CD4-positive, alpha-beta T cell treated with Interleukin-15 for 4 hours (primary cell): ENCODE results near the gene OSBPL8.

Source experiments
- DNase-seq: peaks from one replicate; pipeline ENCODE4 v3.0.0-alpha.2; 2020; ENCODE audit warnings: low spot score

OSBPL8 gene

GRCh38 chr12:76470028-76470939 is 89.3 kb downstream of the OSBPL8 start:
- DNase-seq: peak; percentile 41

DNA sequence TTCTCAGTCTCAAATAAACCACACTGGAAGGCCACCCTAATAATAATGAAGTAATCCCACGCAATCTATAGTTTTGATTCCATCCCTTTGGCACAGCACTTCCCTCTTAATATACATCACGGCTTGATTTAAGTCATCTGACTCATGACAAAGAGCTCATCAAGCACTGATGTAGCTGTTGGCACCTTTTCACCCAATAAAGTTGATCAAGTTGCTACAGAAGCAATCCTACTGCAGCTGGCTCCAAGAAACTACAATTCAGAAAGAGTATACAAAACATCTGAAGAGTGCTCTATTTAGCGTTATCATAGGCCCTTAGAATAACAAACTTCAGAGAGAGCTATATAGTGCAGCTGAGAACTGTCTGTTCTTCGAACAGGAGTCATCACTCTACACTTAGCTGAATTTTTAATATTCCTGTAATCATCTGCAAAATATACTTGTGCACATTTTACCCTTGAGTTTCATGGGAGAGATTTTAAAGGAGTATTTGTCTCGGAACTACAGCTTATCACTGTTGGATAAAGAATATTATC is 94.9 kb downstream of the OSBPL8 start:
- no peak for DNase-seq

GRCh38 chr12:76462668-76463224 is 96.8 kb downstream of the OSBPL8 start:
- DNase-seq: no peak

- no peak for DNase-seq
Measured at GRCh38 chr12:76460807-76461206, 98.8 kb downstream of the OSBPL8 start.

DNA sequence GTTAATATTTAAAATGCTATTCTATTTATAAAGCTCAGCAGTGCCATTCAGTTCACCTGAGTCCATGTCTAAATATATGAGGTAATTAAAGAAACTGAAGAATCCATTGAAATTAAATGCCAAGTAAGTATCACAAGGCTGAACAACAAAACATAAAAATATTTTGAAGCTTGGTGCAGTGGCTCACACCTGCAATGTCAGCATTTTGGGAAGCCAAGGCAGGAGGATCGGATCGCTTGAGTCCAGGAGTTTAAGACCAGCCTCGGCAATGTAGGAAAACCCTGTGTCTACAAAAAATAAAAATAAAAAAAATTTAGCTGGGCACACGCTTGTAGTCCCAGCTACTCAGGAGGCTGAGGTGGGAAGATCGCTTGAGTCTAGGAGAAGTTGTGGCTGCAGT is 101.8 kb downstream of the OSBPL8 start:
- DNase-seq: no peak

- DNase-seq: peak; percentile 20
Measured at GRCh38 chr12:76457010-76457409, 102.6 kb downstream of the OSBPL8 start.

DNA sequence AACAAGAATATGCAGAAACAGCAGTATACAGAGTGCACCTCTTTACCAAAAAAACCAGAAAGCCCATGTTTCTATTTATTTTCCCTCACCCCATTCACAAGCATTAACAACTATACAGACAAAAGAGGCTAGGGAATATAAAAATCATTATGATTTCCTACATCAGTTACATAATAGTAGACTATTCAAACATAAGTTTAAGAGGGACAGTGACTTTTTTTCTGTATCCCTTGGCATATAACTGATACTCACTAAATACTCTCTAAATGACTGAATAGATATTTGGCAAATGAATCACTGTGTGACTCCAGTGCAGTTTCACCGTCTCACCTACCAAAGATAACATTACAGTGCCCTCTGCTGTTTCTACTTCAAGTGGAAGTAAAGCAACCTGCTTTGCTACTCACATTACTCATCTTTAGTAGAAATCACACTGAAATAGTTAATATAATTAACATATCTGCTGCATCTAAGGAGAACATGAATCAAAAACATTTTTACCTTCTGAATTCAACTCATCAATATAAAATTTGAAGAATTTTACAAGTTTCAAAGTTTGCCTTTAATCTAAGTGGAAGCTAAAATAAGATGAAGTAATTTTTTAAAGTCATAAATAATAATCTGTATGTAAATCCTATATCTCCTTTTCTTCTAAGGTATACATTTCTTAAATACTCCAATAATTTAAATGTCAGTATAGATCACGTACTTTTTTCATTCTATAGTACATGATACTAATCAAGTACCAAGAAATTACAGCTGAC is 103.8 kb downstream of the OSBPL8 start:
- DNase-seq: peak; percentile 73

DNA sequence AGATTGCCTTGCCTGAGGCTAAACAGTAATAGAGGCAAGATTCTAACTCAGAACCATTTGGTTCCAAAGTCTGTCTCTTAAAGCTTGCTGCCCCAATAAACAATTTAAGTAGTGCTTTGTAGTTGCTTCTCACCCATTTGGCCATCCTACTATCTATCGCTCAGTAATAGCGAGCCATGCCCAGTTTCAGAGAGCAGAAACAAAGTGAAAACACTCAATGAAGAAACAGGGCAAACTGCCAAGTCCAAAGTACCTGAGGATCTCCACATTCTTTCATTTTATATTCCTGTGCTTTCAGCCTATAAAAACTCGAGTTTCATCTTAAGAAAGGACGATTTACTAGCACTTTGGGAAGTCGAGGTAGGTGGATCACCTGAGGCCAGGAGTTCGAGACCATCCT is 108.0 kb downstream of the OSBPL8 start:
- no peak for DNase-seq

GRCh38 chr12:76450690-76451089 is 108.9 kb downstream of the OSBPL8 start:
- DNase-seq: no peak

DNA sequence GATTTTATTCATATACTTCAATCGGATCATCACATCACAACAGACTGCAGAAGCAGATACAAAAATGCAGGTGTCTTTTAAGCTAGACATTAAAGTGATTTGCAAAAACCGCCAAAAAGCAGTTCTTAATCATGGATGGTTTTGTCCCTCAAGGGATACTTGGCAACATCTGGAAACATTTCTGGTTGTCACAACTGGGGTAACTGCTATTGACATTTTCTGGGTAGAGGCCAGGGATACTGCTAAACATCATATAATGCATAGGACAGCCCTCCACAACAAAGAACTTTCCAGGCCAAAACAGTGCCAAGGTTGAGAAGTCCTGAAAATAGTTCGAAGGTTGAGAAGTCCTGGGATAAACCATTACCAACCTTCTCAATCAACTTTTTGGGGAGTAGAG is 109.6 kb downstream of the OSBPL8 start:
- no peak for DNase-seq

- no peak for DNase-seq
Measured at GRCh38 chr12:76449583-76449982, 110.0 kb downstream of the OSBPL8 start.

DNA sequence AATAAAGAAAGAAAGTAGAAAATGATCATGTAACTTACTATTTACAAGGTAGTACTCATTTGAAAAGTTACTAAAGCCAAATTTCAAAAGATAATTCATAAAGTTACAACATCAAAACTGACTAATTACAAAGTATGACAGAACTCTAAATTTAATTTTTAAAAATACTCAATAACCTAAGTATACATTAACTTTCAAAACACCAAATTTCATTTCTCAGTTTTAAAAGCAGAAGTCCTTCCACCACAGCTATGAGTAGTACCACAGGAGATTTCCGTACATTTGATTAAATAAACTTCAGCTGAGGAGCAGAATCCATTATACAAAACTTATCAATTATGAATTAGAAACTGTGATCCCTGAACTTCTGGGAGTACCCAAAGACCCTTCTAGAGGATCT is 110.6 kb downstream of the OSBPL8 start:
- DNase-seq: no peak

GRCh38 chr12:76446090-76446489 is 113.5 kb downstream of the OSBPL8 start:
- no peak for DNase-seq

- DNase-seq: no peak
Measured at GRCh38 chr12:76445462-76445861, 114.1 kb downstream of the OSBPL8 start.

- no peak for DNase-seq
Measured at GRCh38 chr12:76444408-76444984, 115.1 kb downstream of the OSBPL8 start.

- no peak for DNase-seq
Measured at GRCh38 chr12:76441016-76441415, 118.6 kb downstream of the OSBPL8 start.

DNA sequence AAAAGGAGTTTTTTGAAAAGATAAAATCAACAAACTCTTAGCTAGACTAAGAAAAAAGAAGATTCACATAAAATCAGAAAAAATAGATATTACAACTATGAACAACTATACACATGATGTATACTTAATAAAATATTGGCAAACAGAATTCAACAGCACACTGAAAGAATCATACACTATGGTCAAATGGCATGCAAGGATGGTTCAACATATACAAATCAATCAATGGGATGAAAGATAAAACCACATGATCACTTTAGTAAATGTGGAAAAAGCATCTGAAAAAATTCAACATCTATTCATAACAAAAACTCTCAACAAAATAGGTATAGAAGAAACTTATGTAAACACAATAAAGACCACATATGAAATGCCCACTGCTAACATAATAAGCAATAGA is 126.8 kb downstream of the OSBPL8 start:
- DNase-seq: no peak

GRCh38 chr12:76428117-76428516 is 131.5 kb downstream of the OSBPL8 start:
- DNase-seq: no peak

DNA sequence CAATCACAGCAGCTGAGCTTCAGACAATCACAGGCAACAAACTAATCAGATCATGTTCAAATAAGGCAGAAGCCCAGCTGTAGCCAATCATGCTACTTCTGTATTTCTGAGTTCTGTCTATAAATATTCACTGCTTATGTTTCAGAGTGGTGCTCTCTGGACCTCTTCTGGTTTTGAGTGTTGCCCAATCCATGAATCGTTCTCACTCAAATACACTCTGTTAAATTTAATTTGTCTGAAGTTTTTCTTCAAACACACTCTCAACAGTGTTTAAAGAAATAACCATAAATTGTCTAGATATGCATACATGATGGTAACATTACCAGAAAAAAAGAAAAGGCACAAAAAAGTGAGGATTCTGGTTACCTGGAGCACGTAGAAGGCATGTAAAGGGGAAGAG is 133.4 kb downstream of the OSBPL8 start:
- no peak for DNase-seq

DNA sequence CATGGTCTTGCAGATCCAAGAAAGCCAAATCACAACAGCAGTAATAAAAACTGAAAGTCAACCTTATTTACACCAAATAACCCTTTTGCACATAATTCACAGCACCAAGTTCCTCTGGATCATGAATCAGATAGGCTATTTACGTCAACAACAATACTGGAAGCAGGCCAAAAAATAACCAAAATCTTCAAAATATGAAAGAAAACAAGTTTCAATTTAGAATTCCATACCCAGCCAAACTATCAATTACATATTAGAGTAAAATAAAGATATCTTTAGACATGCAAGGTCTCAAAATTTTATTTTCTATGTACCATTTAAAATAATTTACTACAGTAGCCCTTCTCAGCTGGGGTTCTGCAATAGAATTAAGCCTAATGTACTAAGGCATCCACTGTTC is 134.6 kb downstream of the OSBPL8 start:
- no peak for DNase-seq

GRCh38 chr12:76422543-76423438 is 136.8 kb downstream of the OSBPL8 start:
- DNase-seq: no peak
